ENCODE results near the gene DNAH9.

GRCh38 chr17:11627301-11627940 lies 29.2 kb downstream of the DNAH9 start:
- TF ChIP-seq POLR2AphosphoS5 (IDR thresholded peaks at IDR 0.05) (no peak), CTCF (IDR thresholded peaks at IDR 0.05; ENCODE audit: poor library complexity, severe bottlenecking) (no peak), EP300 (conservative IDR thresholded peaks at IDR 0.05; ENCODE audit: poor library complexity, severe bottlenecking) (no peak), TAF1 (IDR thresholded peaks at IDR 0.05; ENCODE audit: low read depth) (no peak), MXI1 (conservative IDR thresholded peaks at IDR 0.05; ENCODE audit: poor library complexity, severe bottlenecking) (no peak)

All from neural cell (in vitro differentiated cells).